Anterior cingulate cortex (tissue), 58 donors: ENCODE results near the gene LARP4.
"Not testable (repeated sequence)": the region's sequence is repeated elsewhere in the genome, so short reads cannot be mapped to it uniquely, and the experiment has no call there.

Experiments used
- DNase-seq, 58 donors: peaks; one replicate each; lab custom pipeline; 2025; lab: John Stamatoyannopoulos, UW

The LARP4 gene

DNA sequence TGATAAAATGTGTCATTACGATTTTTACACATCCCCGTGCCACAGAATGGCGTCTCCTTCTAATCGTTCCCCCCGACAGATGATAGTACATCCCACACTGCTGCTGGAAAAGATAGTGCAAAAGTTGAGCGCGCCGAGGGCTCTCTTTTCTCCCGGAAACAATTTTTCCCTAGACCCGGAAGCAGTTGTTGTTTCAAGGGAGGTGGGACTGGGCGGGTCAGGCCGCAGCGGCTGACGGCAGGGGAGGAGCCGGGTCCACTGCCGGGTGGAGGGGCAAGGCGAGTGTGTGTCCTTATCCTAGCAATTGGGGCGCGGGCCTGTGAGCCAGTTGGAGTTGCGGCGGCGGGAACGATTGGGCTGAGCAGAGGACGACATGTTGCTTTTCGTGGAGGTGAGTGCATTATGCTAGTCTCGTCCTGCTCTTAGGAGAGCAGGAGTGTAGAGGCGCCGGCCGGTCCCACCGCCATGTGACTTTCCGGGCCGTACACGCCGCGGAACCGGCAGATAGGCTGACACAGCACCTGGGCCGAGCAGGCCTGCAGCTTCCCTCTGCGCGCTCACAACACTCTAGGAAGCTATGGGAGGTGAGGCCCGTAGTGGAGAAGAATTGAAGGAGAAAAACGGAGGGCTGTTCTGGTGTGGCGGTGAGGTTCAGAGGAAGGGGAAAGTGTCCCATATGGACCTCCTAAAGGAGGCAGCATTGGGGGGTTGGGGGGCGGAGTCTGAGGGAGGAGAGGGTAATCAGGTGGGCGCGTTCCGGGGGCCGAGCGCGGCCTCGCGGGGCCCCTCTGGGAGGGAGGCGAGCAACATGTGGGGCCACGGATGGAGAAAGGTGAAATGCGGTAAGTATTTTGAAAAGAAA, at the start of gene LARP4:
Gene LARP4 (plus strand): TSS at position 248 of the 862 bp plus-strand sequence. CDS start 126 bp downstream, at position 374.
- DNase-seq = peak; percentile 52 to 95 (median 86)

GRCh38 chr12:50351120-50352043, 49.3 kb upstream of the LARP4 start:
- no peak for DNase-seq

GRCh38 chr12:50353404-50353803, 47.3 kb upstream of the LARP4 start:
- no peak for DNase-seq

- no peak for DNase-seq
These were observed 46.7 kb upstream of the LARP4 start for GRCh38 chr12:50353869-50354593.

- DNase-seq = no peak
These were observed 45.8 kb upstream of the LARP4 start for GRCh38 chr12:50354908-50355307.

DNA sequence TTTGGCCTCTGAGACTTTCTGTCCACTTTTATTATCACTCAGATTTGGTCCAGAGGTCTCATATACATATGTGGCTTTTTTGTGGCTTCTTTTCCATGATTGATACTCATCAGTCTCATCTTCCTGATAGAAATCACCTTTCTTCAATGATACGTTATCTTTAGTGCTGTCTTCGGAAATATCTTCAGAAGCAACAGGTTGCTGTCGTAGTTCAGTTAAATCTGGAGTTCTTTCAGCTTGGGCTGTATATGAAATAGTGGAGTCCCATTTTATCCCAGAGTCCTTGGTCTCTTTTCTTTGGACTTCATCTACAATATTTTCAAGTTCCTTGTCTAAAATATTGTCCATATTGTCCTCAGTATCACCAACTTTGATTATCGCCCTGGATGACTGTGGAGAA, 45.3 kb upstream of the LARP4 start:
- no peak for DNase-seq

GRCh38 chr12:50362671-50363070, 38.0 kb upstream of the LARP4 start:
- no peak for DNase-seq

DNA sequence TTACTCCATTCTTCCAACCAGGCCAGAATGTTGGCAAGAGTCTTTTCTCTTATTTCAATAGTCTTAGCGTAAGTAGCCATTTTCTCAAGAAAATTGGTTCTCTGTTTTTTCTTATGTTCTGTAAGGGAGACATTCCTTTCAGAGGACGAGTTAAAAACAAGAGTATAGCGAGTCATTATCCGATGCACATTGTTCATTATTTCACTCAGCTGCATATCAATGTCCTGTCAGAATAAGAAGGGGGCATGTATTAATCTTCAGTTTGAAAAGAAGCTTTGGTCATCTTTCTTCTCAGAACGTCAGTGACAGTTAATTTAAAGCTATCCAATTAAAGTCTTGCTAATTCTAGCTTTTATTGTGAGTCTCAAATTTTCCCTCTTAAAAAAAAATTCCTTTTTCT, 37.5 kb upstream of the LARP4 start:
- no peak for DNase-seq

DNA sequence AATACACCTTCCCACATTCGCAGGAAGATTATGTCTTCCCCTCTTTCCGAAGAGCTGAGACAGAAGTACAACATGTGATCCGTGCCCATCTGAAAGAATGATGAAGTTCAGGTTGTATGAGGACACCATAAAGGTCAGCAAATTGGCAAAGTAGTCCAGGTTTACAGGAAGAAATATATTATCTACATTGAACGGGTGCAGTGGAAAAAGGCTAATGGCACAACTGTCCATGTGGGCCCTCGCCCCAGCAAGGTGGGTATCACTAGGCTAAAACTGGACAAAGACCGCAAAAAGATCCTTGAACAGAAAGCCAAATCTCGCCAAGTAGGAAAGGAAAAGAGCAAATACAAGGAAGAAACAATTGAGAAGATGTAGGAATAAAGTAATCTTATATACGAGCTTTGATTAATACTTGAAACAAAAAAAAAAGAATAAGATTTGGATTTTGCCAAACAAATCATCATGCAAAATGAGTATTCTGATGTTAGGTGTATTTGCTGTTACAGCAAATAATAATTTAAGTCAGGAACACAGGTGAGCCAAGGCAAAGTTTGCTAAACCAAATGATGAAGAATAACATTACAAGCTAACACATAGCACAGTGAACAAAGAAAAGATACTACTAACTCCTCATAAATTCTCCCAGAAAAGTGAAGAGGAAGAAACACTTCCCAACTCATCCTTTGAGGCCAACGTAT, 34.8 kb upstream of the LARP4 start:
- no peak for DNase-seq

- not testable (repeated sequence) for DNase-seq
These were observed 30.0 kb upstream of the LARP4 start for GRCh38 chr12:50370672-50371071.

DNA sequence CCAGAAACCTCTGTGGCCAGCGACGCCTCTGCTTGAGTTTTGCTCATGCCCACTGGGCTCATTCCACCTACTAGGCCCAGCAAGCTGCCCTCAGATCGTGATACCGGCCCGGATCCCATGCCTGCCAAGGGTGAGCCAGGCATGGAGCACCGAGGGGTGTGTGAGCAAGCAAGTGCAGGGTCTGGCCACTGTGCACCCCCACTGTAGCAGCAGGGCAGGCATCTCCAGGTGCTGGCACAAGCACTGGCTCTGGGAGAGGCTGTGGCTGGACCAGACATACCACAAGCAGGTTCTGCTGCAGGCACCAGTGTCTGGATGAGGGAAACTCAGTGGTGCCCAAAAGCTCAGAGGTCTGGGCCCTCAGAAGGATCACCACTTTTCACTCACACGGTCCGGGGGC, 24.9 kb upstream of the LARP4 start:
- DNase-seq = no peak

DNA sequence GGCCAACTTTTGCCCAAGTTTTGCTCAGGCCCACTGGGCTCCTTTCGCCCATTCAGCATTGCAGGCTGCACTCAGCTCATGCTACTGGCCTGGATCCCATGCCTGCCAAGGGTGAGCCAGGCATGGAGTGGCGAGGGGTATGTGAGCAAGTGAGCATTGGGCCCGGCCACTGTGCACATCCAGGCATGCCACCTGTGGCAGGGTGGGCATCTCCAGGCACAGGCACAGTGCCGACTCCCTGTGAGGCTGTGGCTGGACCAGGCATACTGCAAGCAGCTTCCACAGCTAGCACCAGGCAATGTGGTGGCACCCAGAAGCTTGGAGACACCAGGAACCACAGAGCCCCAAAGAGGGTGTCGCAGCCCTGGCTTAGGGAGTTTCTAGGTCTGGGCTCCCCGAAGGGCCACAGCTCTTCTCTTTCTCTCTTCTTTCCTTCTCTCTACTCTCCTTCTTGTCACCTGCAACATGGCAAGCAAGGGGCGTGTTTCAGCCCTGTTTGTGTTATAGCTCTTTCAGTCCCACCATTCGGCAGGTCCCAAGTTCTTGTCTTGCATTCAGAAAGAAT, 19.8 kb upstream of the LARP4 start:
- DNase-seq = no peak

GRCh38 chr12:50387487-50387886, 13.2 kb upstream of the LARP4 start:
- no peak for DNase-seq

GRCh38 chr12:50387972-50388478, 12.7 kb upstream of the LARP4 start:
- DNase-seq = no peak

GRCh38 chr12:50388793-50389192, 11.9 kb upstream of the LARP4 start:
- DNase-seq = not testable (repeated sequence)

DNA sequence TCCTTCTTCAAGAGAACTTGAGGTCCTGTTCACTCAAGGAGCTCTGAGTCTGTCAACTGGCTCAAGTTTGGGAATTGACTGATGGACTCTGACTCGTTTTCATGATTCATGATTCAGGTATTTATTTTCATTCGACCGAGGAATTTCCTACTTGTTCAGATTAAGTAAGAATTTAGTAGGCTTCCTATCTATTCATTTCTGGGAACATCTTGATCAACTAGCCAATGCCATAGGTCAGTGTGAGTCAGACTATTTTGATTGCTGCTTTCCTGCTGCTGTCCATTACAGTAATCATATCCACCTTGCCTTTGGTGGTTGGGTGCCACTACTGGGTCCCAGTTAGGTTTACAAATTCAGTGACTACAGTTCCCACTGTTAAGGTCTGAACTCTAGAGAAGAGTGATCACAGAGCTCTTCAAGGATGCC, 10.4 kb upstream of the LARP4 start:
- no peak for DNase-seq

DNA sequence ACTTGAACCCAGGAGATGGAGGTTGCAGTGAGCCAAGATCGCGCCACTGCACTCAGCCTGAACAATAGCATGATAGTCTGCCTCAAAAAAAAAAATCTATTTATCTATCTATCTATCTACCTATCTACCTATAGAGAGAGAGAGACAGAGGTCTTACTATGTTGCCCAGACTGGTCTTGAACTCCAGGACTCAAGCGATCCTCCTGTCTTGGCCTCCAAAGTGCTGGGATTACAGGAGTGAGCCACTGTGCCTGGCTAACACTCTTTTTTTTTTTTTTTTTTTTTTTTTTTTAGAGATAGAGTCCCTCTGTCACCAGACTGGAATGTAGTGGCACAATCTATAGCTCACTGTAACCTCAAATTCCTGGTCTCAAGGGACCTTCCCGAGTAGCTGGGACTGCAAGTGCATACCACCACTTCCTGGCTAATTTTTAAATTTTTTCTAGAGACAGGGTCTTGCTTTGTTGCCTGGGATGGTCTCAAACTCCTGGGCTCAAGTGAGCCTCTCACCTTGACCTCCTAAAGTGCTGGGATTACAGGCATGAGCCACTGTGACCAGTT, 6.1 kb upstream of the LARP4 start:
- DNase-seq = no peak

- no peak for DNase-seq
These were observed 3.5 kb upstream of the LARP4 start for GRCh38 chr12:50397117-50397650.

- no peak for DNase-seq
These were observed 1.8 kb upstream of the LARP4 start for GRCh38 chr12:50398931-50399330.
